SK-N-SH treated with all-trans-retinoic acid at 6 μM for 48 hours (cell line): ENCODE results near the gene DNAJB4.

Source experiments
- ATAC-seq: fragments of 200-7000 bp; cut with Tn5 transposase; 3 replicates; pipeline ENCODE4 v1.9.1; 2020; ENCODE audit warnings: mild to moderate bottlenecking, moderate library complexity
- ARNTL ChIP-seq: fragments of 450-650 bp; formaldehyde crosslinking; IDR thresholded peaks from 2 replicates; pipeline ENCODE4 v1.5.0; 2020; ENCODE audit warnings: low read depth, mild to moderate bottlenecking, moderate library complexity, borderline replicate concordance
- BACH2 ChIP-seq: fragments of 250-450 bp; sonication (Bioruptor Pico); IDR thresholded peaks from 2 replicates; pipeline ENCODE4 v1.9.0; 2021; ENCODE audit warnings: mild to moderate bottlenecking, borderline replicate concordance
- CREB5 ChIP-seq: fragments of 250-450 bp; sonication (Bioruptor Pico); IDR thresholded peaks from 2 replicates; pipeline ENCODE4 v1.5.1; 2020; ENCODE audit warnings: low read depth, mild to moderate bottlenecking, moderate library complexity
- CSDC2 ChIP-seq: fragments of 250-450 bp; sonication (Bioruptor Pico); IDR thresholded peaks from 2 replicates; pipeline ENCODE4 v1.5.0; 2020; ENCODE audit warnings: mild to moderate bottlenecking, moderate library complexity
- CSRNP3 ChIP-seq: fragments of 250-450 bp; sonication (Bioruptor Pico); IDR thresholded peaks from 2 replicates; pipeline ENCODE4 v1.5.1; 2021; ENCODE audit warnings: mild to moderate bottlenecking, moderate library complexity
- ESRRG ChIP-seq: fragments of 250-450 bp; sonication (Bioruptor Pico); IDR thresholded peaks from 2 replicates; pipeline ENCODE4 v1.6.1; 2021; ENCODE audit warnings: mild to moderate bottlenecking
- GLIS3 ChIP-seq: fragments of 250-450 bp; sonication (Bioruptor Pico); IDR thresholded peaks from 2 replicates; pipeline ENCODE4 v1.5.0; 2020; ENCODE audit warnings: mild to moderate bottlenecking, moderate library complexity
- ISL1 ChIP-seq: fragments of 250-450 bp; sonication (Bioruptor Pico); IDR thresholded peaks from 2 replicates; pipeline ENCODE4 v2.1.2; 2022; ENCODE audit warnings: mild to moderate bottlenecking, moderate library complexity
- PPARA ChIP-seq: fragments of 250-450 bp; sonication (Bioruptor Pico); IDR thresholded peaks from 2 replicates; pipeline ENCODE4 v1.5.0; 2020; ENCODE audit warnings: mild to moderate bottlenecking, borderline replicate concordance
- RARB ChIP-seq: fragments of 250-450 bp; sonication (Bioruptor Pico); IDR thresholded peaks from 2 replicates; pipeline ENCODE4 v1.8.0; 2021; ENCODE audit warnings: mild to moderate bottlenecking, moderate library complexity
- SNAI2 ChIP-seq: fragments of 250-450 bp; sonication (Bioruptor Pico); IDR thresholded peaks from 2 replicates; pipeline ENCODE4 v1.5.0; 2020; ENCODE audit warnings: mild to moderate bottlenecking, moderate library complexity
- TCF4 ChIP-seq: fragments of 250-450 bp; sonication (Bioruptor Pico); IDR thresholded peaks from 2 replicates; pipeline ENCODE4 v1.8.0; 2021; ENCODE audit warnings: mild to moderate bottlenecking, moderate library complexity, borderline replicate concordance
- TOX ChIP-seq: fragments of 250-450 bp; sonication (Bioruptor Pico); IDR thresholded peaks from 2 replicates; pipeline ENCODE4 v1.8.0; 2021; ENCODE audit warnings: mild to moderate bottlenecking, moderate library complexity, borderline replicate concordance
- TSHZ2 ChIP-seq: fragments of 250-450 bp; sonication (Bioruptor Pico); IDR thresholded peaks from 2 replicates; pipeline ENCODE4 v1.5.0; 2020; ENCODE audit warnings: mild to moderate bottlenecking, moderate library complexity
- ZC3H10 ChIP-seq: fragments of 250-450 bp; sonication (Bioruptor Pico); IDR thresholded peaks from 2 replicates; pipeline ENCODE4 v1.5.1; 2021; ENCODE audit warnings: mild to moderate bottlenecking, moderate library complexity
- ZFP3 ChIP-seq: fragments of 250-450 bp; sonication (Bioruptor Pico); IDR thresholded peaks from 2 replicates; pipeline ENCODE4 v1.5.0; 2020; ENCODE audit warnings: mild to moderate bottlenecking, moderate library complexity
- ZFP30 ChIP-seq: fragments of 450-650 bp; formaldehyde crosslinking; IDR thresholded peaks from 2 replicates; pipeline ENCODE4 v1.5.0; 2022; ENCODE audit warnings: mild to moderate bottlenecking, moderate library complexity
- ZNF565 ChIP-seq: fragments of 450-650 bp; formaldehyde crosslinking; conservative IDR thresholded peaks from 2 replicates; pipeline ENCODE4 v1.5.0; 2020; ENCODE audit warnings: low read depth, mild to moderate bottlenecking, moderate library complexity
- ZNF70 ChIP-seq: fragments of 450-650 bp; formaldehyde crosslinking; IDR thresholded peaks from 2 replicates; pipeline ENCODE4 v1.5.0; 2020; ENCODE audit warnings: mild to moderate bottlenecking, moderate library complexity
- ZNF8 ChIP-seq: fragments of 450-650 bp; formaldehyde crosslinking; IDR thresholded peaks from 2 replicates; pipeline ENCODE4 v1.5.0; 2020; ENCODE audit warnings: mild to moderate bottlenecking, moderate library complexity
- TF ChIP-seq, protein P1 (sequence below): fragments of 250-450 bp; sonication (Bioruptor Pico); IDR thresholded peaks from 2 replicates; pipeline ENCODE4 v1.8.0; 2021; ENCODE audit warnings: low read depth, mild to moderate bottlenecking, moderate library complexity, borderline replicate concordance

The DNAJB4 gene

DNA sequence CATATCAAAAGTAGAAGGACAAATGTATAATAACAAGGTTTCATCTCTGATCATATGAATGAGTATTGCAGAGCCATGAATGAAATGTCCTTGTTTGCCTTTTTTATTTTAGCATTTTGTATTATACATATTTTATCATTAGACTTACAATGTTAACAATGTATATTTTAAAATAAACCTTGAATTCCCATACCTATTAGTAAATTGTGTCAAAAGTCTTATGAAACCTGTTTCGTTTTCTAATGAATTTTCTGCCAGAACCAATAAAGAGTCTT is 646 bp downstream of the DNAJB4 start:
- ATAC-seq = no peak
- TF ChIP-seq ESRRG (CRISPR knock-in tag) (no peak), ARNTL (CRISPR knock-in tag) (no peak), BACH2 (CRISPR knock-in tag) (no peak), ZFP30 (no peak), TOX (CRISPR knock-in tag) (no peak), CSDC2 (CRISPR knock-in tag) (no peak), ZNF70 (CRISPR knock-in tag) (no peak), SNAI2 (no peak), TSHZ2 (no peak), RARB (CRISPR knock-in tag) (no peak)
- TF ChIP-seq, protein P1, sequence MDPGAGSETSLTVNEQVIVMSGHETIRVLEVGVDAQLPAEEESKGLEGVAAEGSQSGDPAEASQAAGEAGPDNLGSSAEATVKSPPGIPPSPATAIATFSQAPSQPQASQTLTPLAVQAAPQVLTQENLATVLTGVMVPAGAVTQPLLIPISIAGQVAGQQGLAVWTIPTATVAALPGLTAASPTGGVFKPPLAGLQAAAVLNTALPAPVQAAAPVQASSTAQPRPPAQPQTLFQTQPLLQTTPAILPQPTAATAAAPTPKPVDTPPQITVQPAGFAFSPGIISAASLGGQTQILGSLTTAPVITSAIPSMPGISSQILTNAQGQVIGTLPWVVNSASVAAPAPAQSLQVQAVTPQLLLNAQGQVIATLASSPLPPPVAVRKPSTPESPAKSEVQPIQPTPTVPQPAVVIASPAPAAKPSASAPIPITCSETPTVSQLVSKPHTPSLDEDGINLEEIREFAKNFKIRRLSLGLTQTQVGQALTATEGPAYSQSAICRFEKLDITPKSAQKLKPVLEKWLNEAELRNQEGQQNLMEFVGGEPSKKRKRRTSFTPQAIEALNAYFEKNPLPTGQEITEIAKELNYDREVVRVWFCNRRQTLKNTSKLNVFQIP (CRISPR knock-in tag) = no peak

DNA sequence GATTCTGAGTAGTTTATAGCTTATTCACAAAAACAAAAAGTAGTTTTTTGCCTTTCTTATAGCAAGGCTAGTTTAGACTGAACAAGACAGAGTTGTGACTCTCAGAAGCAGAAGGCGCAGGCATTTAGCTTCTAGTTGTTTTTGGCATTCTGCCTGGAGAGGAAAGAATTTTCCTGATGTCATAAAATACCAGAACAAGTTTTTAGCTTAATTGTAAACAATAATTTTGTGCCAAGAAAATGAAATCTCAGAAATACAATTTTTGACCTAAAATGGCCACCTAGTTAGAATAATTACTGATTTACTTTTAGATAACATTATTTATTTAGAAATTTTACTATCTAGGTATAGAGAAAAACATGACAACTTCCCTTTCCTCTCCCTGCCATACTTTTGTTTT is 1.0 kb downstream of the DNAJB4 start:
- peak; percentile 74 for TF ChIP-seq CREB5 (CRISPR knock-in tag)
- no peak for TF ChIP-seq ZNF565 (CRISPR knock-in tag)
- TF ChIP-seq BACH2 (CRISPR knock-in tag) = no peak
- no peak for TF ChIP-seq ZNF8
- TF ChIP-seq TCF4 (CRISPR knock-in tag) = no peak
- no peak for TF ChIP-seq TSHZ2
- no peak for TF ChIP-seq ZFP3
- no peak for TF ChIP-seq ZC3H10
- TF ChIP-seq GLIS3 (CRISPR knock-in tag) = no peak
- peak; percentile 52 for TF ChIP-seq ISL1
- ATAC-seq = peak; percentile 60

GRCh38 chr1:78006521-78006920 is 1.8 kb downstream of the DNAJB4 start:
- no peak for TF ChIP-seq TCF4 (CRISPR knock-in tag)
- TF ChIP-seq ZNF565 (CRISPR knock-in tag) = no peak
- TF ChIP-seq CSDC2 (CRISPR knock-in tag) = no peak
- no peak for TF ChIP-seq SNAI2
- TF ChIP-seq, protein P1 (CRISPR knock-in tag) = no peak
- TF ChIP-seq ZFP30 = no peak
- no peak for TF ChIP-seq ZC3H10
- TF ChIP-seq CSRNP3 (CRISPR knock-in tag) = no peak
- TF ChIP-seq PPARA (CRISPR knock-in tag) = no peak
- no peak for TF ChIP-seq ESRRG (CRISPR knock-in tag)
- no peak for TF ChIP-seq ARNTL (CRISPR knock-in tag)
- no peak for TF ChIP-seq GLIS3 (CRISPR knock-in tag)
- no peak for TF ChIP-seq RARB (CRISPR knock-in tag)
- no peak for TF ChIP-seq ZFP3
- TF ChIP-seq ZNF70 (CRISPR knock-in tag) = no peak
- TF ChIP-seq TOX (CRISPR knock-in tag) = no peak
- TF ChIP-seq TSHZ2 = no peak
- ATAC-seq = no peak
